Erythroblast (primary cell): ENCODE measurements around the gene FN1.

ENCODE experiments used
- GATA1 ChIP-seq: IDR thresholded peaks from 2 replicates; pipeline ENCODE4 v1.6.1; 2011; ENCODE audit warnings: low read depth, mild to moderate bottlenecking, control low read depth, low read length, moderate library complexity
- POLR2A ChIP-seq: IDR thresholded peaks from 2 replicates; pipeline ENCODE4 v1.6.1; 2011; ENCODE audit warnings: mild to moderate bottlenecking, low read length

DNA sequence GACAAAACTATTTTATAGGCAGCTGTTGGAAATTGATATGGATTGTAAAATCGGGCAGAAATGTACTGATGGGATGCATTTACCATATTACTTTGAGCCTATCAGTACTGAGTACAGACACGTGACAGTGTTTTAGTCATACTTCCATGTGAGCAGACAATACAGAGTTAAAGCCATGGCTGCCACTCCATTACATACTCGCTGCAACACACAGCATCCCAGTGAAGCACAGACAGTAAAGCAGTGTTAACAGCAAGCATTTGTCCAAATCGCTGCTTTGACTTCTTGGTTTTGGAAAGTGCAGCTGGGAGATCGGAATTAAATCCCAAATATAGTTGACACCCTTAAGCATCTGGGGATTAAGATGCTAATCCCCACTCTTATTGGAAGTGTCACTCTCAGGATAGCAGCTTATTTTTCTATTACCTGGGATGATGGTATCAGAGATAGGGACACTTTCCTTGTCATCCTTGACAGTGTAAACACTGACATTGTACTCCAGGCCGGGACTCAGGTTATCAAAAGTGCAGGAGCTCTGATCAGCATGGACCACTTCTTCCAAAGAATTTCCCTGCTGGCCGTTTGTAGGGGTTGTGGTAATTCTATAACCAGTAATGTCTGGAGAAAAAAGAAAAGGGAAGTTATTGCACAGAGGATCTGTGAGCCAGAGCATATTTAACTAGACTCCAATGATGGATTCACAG lies 41.6 kb downstream of the FN1 start:
- TF ChIP-seq POLR2A (no peak), GATA1 (no peak)
